Ramos (cell line): ENCODE data around the gene KIF26B.

Experiments
- in situ Hi-C: fragments of 300-500 bp; cut with MboI; formaldehyde crosslinking; loops from one replicate; pipeline ENCODE4 v1.14.3; 2022; ENCODE audit warnings: low sequenced_read_pairs; ENCODE audit not compliant: unreplicated experiment

KIF26B gene

DNA sequence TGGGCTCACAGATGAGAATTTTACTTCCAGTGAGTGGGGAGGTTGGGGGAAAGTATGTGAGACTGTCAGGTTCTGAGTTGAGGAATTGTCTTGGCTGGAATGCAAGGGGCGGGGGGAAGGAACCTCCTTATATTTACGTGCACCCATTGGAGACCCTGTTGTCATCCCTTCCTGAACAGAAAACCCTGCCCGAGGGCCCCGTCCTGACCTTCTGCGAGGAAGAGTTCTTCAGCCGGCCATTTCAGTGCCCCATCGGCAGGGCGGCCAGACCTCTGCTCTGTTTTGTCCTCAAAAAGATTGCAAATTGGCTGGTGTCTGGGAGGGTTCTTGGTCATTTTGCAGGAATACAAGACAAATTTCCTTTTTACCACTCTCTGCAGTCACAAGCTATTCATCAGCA lies 7.1 kb downstream of the KIF26B start:
- in situ Hi-C loops = loop anchor here (25.0 kb wide), 1 partner anchor 1300 kb away; no protein-coding TSS in a partner anchor

DNA sequence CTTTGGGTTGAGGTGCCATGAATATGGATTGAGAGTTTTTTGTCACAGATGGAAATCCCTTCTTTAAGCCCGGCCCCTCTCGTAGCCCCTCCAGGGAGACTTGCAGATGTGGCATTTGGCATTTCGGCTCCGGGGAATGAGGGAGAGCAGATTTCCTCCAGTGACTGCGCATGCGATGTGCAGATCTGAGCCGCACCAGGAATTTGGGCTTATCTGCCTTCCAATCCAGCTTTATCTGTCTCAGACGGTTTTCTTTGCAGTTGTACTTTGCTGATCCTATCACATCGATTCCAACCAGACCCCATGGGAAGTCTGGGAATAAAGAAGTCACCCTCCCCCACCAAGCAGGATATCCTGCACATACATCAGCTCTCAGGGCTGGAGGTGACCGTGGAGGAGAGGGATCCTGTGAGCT lies 11.7 kb downstream of the KIF26B start:
- in situ Hi-C loops = loop anchor here (25.0 kb wide), 1 partner anchor 1296 kb away; no protein-coding TSS in a partner anchor

DNA sequence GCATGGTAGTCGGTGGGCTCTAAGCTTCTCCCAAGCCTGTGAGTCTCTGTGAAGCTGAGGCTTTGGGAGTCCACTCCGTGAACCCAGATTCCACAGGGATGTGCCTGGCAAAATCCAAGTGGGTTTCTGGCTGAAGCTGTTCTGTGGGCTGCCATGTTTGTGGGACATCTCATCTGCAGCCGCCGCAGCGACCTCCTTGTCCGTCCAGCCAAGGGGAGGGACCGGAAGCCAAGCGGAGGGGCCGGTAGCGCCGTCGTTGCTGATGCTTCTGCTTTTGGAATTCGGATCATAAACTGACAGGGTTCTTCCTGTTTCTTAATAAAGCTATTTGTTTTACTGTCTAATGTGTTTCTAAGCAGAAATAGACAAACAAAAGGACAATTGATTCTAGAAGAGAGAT lies 13.3 kb downstream of the KIF26B start:
- in situ Hi-C loops = loop anchor here (25.0 kb wide), 1 partner anchor 1294 kb away; no protein-coding TSS in a partner anchor

DNA sequence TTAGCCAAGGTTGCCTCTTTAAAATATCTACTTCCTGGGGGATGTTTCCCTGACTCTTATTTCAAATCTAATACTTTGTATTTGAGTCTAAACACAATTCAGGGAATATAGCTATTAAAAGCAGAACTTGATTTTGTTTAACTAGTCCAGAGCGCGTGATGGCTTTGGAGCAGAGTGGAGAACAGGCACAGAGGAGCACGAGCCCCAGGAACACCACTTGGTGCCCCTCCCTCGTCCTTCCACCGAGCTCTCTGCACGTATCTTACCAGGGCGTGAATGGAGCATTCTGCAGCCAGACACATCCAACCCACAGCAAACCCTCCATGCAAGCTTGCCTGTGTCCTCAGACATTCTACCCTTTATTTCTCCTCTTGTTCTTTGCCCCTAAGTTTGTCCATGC lies 14.1 kb downstream of the KIF26B start:
- in situ Hi-C loops = loop anchor here (25.0 kb wide), 1 partner anchor 1293 kb away; no protein-coding TSS in a partner anchor

DNA sequence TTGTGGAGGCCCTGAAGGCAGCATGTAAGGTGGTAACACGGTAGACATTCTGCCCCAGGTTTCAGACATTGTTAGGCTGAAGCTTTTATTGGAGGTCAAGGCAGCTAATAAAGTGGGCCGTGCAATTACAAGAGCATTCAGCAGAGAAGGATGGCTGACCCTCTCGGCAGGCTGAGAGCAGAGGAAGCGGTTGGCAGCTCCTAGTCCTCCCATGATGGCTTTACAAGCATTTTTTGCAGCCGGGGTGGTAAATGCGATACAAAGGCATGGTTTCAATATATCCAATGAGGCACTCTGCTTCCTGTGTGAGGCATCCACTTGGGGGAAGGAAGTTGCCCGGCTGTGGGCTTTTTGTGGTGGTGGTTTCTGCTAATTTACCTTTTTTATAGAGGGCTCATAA lies 14.6 kb downstream of the KIF26B start:
- in situ Hi-C loops = loop anchor here (25.0 kb wide), 1 partner anchor 1293 kb away; no protein-coding TSS in a partner anchor

DNA sequence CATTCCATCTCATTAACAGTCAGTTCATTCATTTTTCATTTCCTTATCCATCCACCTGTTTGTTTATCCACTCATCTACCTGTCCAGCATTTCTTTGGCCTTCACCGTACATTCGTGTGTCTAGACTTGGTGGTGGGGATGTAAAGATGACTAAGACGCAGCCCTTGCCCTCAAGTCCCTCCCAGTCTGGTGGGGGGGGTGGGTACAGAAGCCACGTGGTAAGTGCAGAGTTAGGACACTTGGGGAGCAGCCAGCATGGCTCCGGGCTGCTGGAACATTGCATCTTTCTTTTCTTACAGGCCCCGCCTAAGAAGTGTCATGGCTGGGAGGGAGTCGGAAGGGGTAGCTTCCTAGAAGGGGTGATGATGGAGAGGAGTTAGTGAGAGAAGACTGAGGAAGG lies 17.2 kb downstream of the KIF26B start:
- in situ Hi-C loops = loop anchor here (25.0 kb wide), 1 partner anchor 1290 kb away; no protein-coding TSS in a partner anchor

DNA sequence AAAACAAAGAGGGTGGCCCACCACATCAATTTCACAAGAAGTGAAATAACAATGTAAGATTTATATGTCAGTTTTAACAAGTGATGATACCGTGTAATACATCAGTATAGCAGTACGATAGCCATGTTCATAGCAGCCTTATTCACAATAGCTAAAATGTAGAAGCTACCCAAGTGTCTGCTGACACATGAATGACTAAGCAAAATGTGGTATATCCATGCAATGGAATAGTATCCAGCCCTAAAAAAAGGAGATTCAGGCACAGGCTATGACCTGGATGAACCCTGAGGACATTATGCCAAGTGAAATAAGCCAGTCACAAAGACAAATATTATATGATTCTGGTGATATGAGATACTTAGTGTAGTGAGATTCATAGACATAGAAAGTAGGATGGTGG lies 18.0 kb downstream of the KIF26B start:
- in situ Hi-C loops = loop anchor here (25.0 kb wide), 1 partner anchor 1289 kb away; no protein-coding TSS in a partner anchor

DNA sequence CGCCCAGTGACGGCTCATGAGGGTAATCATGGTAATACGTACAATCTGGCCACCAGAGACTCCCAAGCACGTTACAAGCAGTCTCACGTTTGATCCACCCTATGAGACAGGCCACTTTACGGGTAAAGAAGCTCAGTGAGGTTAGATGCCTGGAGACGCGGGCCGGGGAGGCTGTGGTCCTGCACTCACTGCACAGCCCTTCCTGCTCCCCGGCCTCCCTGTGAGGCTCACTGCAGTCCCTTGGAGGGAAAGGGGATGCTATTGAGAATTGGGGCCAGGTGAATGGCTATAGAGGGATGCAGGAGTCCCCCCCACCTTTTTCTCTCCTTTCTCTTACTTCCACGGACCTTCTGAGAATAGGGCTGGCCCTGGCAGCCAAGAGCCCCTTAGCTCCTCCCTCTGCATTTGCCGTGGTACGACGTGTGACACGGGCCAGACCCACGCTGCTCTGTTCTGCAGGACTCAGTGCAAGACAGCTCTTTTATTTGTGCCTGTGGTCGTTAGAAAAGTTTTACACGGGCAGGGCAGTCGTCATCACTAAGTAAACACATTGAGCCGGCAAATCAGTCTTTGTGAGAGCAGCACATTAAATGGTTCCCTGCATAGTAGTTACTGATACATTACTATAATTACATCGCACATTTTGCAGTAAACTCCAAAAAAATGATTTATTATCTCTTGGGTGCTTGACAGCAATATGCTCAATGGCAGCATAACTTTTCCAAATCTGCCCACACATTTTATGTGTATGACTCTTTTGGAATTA lies 18.8 kb downstream of the KIF26B start:
- in situ Hi-C loops = loop anchor here (25.0 kb wide), 1 partner anchor 1289 kb away; no protein-coding TSS in a partner anchor

DNA sequence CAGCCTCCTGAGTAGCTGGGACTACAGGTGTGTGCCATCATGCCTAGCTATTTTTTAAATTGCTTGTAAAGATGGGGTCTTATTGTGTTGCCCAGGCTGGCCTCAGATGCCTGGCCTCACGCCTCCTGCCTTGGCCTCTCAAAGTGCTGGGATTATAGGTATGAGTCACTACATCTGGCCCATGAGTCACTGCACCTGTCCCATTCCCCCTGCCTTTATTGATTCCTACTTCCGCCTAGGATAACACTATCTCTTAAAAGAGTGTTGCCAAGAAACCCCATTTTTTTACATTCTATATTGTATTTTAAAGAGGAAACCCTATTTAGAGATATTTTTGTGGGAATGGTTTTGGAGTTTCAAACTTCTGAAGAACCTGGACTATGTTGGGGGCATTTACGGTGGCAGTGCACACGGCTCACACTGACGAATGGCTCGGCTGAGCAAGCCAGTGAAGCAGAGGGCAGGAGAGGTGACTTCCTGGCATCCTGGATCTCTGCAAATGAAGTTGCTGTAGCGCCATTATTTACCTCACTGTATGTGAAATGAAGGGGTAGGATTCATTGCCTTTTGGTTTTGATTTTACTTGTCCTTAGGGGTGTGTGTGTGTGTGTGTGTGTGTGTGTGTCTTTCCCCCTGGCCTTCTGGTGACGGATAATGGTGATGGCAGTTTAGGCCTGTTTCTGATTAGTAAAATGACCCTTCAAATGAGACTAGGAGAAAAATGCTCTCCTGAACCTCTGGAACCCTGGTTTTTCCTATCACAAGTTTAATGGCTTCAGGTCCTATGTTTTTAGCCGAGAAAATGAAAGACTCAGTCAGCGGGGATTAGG lies 22.5 kb downstream of the KIF26B start:
- in situ Hi-C loops = no loop called here

DNA sequence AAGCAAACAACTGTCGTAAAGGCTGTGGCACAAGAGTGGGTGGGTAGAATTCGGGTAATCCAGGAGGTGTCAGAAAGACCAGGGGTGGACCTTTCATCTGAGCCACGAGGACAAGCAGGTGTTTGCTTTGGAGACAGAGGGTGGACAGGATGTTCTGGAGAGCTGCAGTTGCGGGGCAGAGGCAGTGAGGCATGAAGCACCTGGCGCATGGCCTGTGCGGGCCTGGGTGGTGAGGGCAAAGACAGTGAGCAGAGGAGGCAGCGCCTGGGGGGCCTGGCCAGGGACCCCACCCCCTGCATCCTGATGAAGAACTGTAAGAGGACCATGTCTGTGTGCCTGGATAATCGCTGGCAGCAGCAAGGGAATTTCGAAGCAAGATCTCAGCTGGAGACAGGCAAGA lies 24.9 kb downstream of the KIF26B start:
- in situ Hi-C loops = no loop called here

DNA sequence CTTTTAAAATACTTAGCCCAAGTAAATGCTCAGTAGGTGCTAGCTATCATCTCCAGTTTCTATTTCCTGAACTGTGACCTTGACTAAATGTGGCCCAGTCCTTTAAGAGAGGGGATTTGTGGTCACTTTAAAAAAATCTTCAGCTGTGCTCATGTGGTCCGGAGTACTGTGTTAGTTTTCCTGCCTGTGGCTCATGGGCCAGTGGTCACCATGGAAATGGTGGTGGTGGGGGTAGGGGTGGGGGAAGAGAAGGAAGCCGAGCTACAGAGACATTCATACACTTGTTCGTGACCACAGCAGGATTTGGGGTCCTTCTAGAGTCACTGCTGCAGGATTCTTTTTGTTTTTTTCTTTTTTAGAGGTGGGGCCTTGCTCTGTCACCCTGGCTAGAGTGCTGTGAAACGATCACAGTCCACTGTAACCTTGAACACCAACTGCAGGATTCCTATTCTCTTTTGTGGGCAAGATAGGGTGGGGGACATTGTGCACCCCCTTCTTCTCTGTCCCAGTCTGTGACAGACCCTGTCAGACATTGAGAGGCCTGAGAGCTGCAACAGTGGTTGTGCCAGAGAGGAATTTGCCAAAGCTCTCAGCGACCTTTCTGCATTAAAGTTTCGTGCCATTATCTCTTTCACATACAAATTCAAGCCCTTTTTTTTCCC lies 25.8 kb downstream of the KIF26B start:
- in situ Hi-C loops = no loop called here

DNA sequence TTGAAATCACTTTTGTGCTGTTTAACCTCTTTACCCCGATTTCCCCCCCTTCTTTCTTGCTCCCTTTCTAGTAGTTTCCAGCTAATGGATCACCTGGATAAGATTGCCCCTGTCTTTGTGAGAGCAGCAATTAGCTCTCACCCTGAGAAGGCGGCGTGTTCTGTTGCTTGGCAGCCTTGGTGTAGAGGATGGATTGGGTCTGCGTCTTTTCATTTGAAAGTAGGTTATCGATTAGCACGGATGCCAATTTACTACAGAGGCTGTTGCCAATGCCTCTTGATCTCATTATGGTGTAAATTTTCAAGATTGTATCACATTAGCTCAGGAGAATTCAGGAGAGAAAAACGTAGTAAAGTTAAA lies 26.4 kb downstream of the KIF26B start:
- in situ Hi-C loops = no loop called here

DNA sequence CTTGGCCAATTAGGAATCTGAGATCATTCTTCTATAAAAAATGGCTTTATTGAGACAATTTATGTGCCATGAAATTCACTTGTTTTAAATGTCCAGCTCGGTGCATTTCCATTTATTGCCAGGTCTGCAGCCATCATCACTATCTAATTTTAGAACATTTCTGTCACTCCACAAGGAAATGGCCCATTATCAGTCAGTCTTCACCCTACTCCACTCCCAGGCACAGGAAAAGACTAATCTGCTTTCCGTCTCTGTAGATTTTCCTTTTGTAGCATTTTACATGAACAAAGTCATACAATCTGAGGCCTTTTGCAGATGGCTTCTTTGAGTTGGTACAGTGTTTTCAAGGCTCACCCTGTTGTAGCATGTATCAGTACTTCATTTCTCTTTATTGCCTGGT lies 27.2 kb downstream of the KIF26B start:
- in situ Hi-C loops = no loop called here

DNA sequence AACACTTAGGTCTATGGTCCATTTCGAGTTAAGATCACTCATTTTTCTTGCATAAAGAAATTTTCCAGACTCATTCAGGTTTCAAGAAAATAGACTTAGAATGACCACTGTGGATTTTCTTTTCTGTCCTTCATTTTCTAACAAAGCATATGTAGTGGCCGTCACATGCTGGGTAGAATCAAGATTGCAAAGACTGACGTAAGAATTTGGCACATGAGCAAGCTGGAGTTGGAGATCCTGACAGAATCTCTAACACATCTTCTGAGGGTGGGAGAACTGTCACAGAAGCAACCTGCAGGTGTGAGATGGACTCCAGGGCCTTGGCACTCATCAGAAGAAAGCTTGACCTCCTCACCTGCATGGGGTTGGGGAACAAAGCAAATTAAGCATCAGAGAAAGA lies 28.6 kb downstream of the KIF26B start:
- in situ Hi-C loops = no loop called here

DNA sequence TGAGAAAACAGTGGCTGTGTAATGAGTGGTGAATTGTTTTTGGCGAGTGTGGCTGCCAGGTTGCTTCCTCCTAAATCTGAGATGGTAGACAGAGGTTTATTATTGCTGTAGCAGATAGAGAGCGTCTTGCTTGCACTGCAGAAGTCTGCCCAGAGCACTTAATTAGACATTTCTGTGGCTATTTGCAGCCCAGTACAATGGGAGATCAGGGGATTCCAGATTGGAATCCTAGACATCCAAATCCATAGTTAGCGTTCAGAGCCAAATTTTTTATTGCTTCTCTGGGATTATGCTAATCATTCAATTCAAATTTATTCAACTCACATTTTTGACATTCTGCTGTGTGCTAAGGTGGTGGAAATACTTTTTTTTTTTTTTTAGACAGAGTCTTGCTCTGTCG lies 30.0 kb downstream of the KIF26B start:
- in situ Hi-C loops = no loop called here

DNA sequence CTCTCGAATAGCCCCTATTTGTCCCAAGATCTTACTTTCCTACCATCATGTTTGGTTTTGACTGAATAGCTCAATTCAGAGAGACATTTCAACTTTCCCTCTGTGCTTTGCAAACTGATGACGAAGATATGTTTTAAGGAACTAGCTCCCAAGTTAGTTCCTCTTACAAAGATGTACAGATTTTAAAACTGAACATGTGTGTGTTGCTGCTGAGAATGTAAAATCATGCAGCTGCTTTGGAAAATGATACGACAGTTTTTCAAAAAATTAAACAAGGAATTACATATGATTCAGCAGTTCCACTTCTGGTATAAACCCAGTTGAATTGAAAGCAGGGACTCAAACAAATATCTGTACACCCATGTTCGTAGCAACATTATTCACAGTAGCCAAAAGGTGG lies 33.6 kb downstream of the KIF26B start:
- in situ Hi-C loops = no loop called here

DNA sequence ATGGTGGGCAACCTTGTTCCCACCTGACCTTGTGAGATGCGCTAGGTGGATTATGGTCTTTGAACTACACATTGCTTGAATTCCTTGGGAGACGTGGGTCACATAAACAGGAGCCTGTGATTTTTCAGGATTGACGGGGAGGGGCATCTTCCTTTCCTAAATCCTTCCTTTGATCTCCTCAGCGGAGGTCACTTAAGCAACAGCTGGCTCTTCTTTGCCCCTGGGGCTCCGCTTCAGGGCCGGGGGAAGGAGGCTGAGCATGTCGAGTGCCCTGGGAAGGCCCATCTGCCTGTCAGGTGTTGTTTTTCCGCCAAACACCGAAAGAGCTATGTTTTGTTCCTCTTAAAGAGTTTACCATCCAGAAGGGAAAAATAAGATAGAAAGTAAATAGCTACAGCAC lies 40.6 kb downstream of the KIF26B start:
- in situ Hi-C loops = no loop called here

DNA sequence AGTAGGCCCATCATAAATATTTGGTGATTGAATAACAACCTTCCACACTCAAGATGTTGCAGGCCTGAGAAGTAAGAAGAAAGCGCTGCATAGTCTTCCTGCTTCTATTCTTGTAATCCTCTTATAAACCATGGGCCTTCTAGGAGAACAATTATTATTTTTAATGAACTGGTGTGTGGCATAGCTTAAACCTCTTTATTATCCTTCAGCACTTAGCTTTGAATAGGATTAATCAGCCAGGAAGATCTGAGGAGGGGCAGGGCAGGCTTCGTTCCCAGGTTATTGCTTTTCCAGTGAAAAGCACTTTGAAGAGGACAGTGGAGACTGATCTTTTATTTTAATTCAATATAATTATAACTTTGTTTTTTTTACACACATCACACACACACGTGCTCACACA lies 42.3 kb downstream of the KIF26B start:
- in situ Hi-C loops = no loop called here

DNA sequence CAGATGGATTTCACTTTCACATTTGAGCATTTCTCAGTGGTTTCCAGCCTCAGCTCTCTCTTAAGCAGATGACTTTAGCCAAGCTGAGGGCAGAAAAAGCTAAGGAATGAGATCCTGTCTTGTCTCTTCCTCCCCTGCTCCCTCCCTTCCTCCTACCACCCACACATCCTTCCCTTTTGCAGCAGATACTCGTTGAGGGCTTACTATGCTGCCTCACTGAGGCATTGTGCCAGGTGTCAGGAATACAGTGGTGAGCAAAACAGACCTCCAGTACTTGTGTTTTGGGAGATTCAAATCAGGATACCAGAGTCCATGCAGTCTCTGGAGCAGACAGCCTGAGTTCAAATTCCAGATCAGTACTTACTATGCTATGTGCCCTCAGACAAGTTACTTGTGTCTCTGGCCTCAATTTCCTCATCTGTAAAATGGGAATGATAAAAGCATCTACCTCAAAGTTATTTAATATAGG lies 43.2 kb downstream of the KIF26B start:
- in situ Hi-C loops = no loop called here

DNA sequence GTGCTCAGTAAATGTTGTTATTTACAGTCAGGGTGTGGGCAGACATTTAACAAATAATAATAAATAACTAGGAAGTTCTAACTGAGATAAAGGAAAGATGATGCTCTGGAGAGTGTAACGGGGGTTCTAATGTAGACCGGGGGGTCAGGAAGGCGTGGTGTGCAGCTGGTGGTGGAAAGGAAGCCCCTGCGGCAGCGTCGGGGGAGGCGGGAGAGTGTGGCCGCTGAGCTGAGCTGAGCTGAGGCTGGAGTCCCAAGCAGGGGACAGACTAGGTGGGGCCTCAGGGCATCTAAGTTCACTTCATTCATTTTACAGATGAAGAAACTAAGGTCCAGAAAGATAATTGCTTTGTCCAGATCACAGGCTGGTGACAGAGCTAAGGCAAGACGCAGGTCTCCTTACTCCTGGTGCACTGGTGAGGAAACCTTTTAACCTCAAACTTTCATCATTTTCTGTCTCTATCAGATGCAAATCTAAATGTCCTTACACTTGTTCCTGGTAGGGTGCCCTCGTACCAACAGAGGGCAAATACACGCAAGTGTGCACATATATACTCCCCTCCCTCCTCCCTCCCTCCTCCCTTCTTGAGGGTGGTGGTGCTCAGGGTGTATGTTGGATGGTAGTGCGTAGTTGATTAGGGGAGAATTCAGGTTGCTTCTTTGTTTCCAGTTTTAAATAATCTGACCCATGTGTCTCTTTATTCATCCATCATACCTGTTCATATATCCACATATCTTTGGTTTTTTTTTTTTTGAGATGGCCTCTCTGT lies 44.1 kb downstream of the KIF26B start:
- in situ Hi-C loops = no loop called here
